Keratinocyte (primary cell): ENCODE data around the gene PAQR7.

Experiments
- CTCF ChIP-seq, 3 experiments: IDR thresholded peaks in 1 of 3; conservative IDR thresholded peaks in 1 of 3; optimal IDR thresholded peaks in 1 of 3; 2 replicates in 2 of 3; 3 replicates in 1 of 3; pipeline versions ENCODE3 to v1.5.1; 2011; ENCODE audit warnings: low read length in 3 of 3, mild to moderate bottlenecking in 3 of 3, moderate library complexity in 2 of 3, control low read depth in 1 of 3, inconsistent platforms in 1 of 3; ENCODE audit not compliant: insufficient read depth in 2 of 3; ENCODE audit errors: extremely low read depth in 1 of 3
- EZH2 ChIP-seq: IDR thresholded peaks from one replicate; pipeline ENCODE4 v1.6.1; 2012; ENCODE audit warnings: inconsistent platforms, mild to moderate bottlenecking, low read length, moderate library complexity

GRCh38 chr1:25900219-25900618, 24.7 kb upstream of the PAQR7 start:
- no peak for TF ChIP-seq CTCF (optimal IDR thresholded peaks at IDR 0.05 in 1 of 3, IDR thresholded peaks at IDR 0.05 in 1 of 3, conservative IDR thresholded peaks at IDR 0.05 in 1 of 3; ENCODE audit: extremely low read depth in 1 of 3, insufficient read depth in 2 of 3, low read length in 3 of 3)
- no peak for TF ChIP-seq EZH2
